ENCODE data around the gene FAM163A.

The FAM163A gene

GRCh38 chr1:179860652-179861051 lies 117.6 kb downstream of the FAM163A start:
- H3K27me3 ChIP-seq = no peaks in the 10 kb centered on the region
- H3K9ac ChIP-seq = no peak overlapping the region
- H3K4me1 ChIP-seq = peaks cover 0 to 20% (median 0%) of the 10 kb centered on the region in 10 experiments; a peak in 6 of 20 replicates
- peaks cover 75 to 99% (median 94%) of the 10 kb centered on the region in 11 experiments for H3K36me3 ChIP-seq
- peaks cover 0 to 90% (median 31%) of the 10 kb centered on the region in 11 experiments; a peak in 13 of 22 replicates for H4K20me1 ChIP-seq
- no peak overlapping the region for H3K4me2 ChIP-seq
- TF ChIP-seq Cebpa-rat (IDR thresholded peaks at IDR 0.05) = no peak
- H3K4me3 ChIP-seq = no peak overlapping the region
- no peaks in the 10 kb centered on the region for H3K9me3 ChIP-seq (replicated peaks in 1 of 11)
- H3K27ac ChIP-seq = no peak overlapping the region

GRCh38 chr1:179865377-179865776 lies 122.3 kb downstream of the FAM163A start:
- Histone ChIP-seq H3K27ac (no peak overlapping the region), H3K36me3 (peaks cover 91 to 100% (median 94%) of the 10 kb centered on the region in 11 experiments), H3K9me3 (replicated peaks in 1 of 11) (no peaks in the 10 kb centered on the region), H3K9ac (no peak overlapping the region), H3K4me1 (peaks cover 0 to 5% (median 0%) of the 10 kb centered on the region in 10 experiments; a peak in 1 of 20 replicates), H3K4me2 (no peak overlapping the region), H3K4me3 (no peak overlapping the region), H3K27me3 (no peaks in the 10 kb centered on the region), H4K20me1 (peaks cover 20 to 98% (median 64%) of the 10 kb centered on the region in 11 experiments; a peak in 19 of 22 replicates)
- no peak for TF ChIP-seq Cebpa-rat (IDR thresholded peaks at IDR 0.05)
